GM19328 (cell line): Measurements from ENCODE around the gene ACADSB.

Experiments
- ATAC-seq: cut with Tn5 transposase; IDR thresholded peaks from one replicate; pipeline ENCODE4 v1.9.1; 2021; ENCODE audit warnings: mild to moderate bottlenecking, moderate library complexity; ENCODE audit not compliant: unreplicated experiment

The ACADSB gene

GRCh38 chr10:123038782-123039631 is 30.2 kb downstream of the ACADSB start:
- ATAC-seq: no peak

GRCh38 chr10:123039632-123039930 is 30.8 kb downstream of the ACADSB start:
- no peak for ATAC-seq

GRCh38 chr10:123042708-123043408 is 34.1 kb downstream of the ACADSB start:
- ATAC-seq: no peak

GRCh38 chr10:123043409-123043925 is 34.7 kb downstream of the ACADSB start:
- no peak for ATAC-seq

- no peak for ATAC-seq
Measured at GRCh38 chr10:123044391-123044790, 35.6 kb downstream of the ACADSB start.

GRCh38 chr10:123045961-123046731 is 37.3 kb downstream of the ACADSB start:
- no peak for ATAC-seq

- ATAC-seq: no peak
Measured at GRCh38 chr10:123057968-123058367, 49.2 kb downstream of the ACADSB start.

GRCh38 chr10:123061865-123062264 is 53.1 kb downstream of the ACADSB start:
- no peak for ATAC-seq

- ATAC-seq: no peak
Measured at GRCh38 chr10:123062726-123063125, 53.9 kb downstream of the ACADSB start.

- no peak for ATAC-seq
Measured at GRCh38 chr10:123068087-123068853, 59.5 kb downstream of the ACADSB start.

- no peak for ATAC-seq
Measured at GRCh38 chr10:123069246-123069986, 60.6 kb downstream of the ACADSB start.

- ATAC-seq: no peak
Measured at GRCh38 chr10:123073187-123073586, 64.4 kb downstream of the ACADSB start.

- ATAC-seq: no peak
Measured at GRCh38 chr10:123074215-123074614, 65.4 kb downstream of the ACADSB start.

GRCh38 chr10:123081896-123082295 is 73.1 kb downstream of the ACADSB start:
- ATAC-seq: no peak

- ATAC-seq: no peak
Measured at GRCh38 chr10:123083811-123084210, 75.0 kb downstream of the ACADSB start.

- no peak for ATAC-seq
Measured at GRCh38 chr10:123086281-123086680, 77.5 kb downstream of the ACADSB start.

GRCh38 chr10:123087348-123087747 is 78.5 kb downstream of the ACADSB start:
- ATAC-seq: no peak

- ATAC-seq: no peak
Measured at GRCh38 chr10:123087786-123088185, 79.0 kb downstream of the ACADSB start.

GRCh38 chr10:123092635-123093414 is 84.0 kb downstream of the ACADSB start:
- no peak for ATAC-seq
